Activated CD4-positive, alpha-beta T cell treated with anti-CD3 and anti-CD28 coated beads for 24 hours (primary cell): Measurements from ENCODE around the gene CHMP1B.
A peak's percentile ranks its signal among the peaks of the same experiment; 100 is the strongest.

Experiments used
- DNase-seq, 2 donors: peaks; one replicate each; pipeline ENCODE4 v3.0.0-alpha.2; 2020; ENCODE audit warnings: low read depth in 2 of 2

The CHMP1B gene, protein sequence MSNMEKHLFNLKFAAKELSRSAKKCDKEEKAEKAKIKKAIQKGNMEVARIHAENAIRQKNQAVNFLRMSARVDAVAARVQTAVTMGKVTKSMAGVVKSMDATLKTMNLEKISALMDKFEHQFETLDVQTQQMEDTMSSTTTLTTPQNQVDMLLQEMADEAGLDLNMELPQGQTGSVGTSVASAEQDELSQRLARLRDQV

DNA sequence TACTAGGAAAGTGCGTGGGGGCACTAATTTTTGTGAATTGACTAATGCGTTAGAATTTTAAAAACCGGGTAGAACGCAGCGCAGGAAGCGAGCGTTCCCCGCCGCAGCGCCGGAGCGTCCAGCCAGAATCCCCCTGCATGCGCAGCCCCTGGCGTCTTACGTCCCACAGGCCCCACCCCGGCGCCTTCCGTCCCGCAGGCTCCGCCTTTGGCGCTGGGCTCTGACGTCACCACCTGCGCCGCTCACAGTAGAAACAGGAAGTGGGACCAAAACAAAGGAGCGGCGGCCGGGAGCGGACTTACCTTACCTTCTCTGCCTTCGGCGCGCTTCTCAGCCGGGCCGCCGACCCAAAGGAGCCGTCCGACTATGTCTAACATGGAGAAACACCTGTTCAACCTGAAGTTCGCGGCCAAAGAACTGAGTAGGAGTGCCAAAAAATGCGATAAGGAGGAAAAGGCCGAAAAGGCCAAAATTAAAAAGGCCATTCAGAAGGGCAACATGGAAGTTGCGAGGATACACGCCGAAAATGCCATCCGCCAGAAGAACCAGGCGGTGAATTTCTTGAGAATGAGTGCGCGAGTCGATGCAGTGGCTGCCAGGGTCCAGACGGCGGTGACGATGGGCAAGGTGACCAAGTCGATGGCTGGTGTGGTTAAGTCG is at the start of gene CHMP1B:
Gene CHMP1B, plus strand, starts transcription at position 268 of the 660 bp plus-strand sequence. Its CDS starts 99 bp downstream, at position 367.
- peak; percentile 94 for DNase-seq

DNA sequence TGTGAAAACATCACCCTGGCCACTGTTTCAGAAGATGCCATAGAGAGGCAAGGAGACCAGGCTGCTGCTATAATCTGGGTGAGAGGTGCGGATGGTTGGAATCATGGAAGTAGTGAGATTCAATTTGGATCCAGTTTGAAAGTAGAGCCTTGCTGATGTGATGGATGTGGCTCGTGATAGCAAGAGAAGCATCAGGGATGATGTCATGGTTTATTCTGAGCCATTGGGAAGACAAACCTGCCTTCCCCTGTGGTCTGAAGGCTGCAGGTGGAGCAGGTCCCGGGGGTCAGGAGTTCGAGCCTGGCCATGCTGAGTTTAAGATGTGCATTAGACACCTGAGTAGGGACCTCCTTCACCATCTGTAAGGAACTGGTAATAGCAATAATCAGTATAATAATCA is 49.6 kb upstream of the CHMP1B start:
- no peak for DNase-seq

DNA sequence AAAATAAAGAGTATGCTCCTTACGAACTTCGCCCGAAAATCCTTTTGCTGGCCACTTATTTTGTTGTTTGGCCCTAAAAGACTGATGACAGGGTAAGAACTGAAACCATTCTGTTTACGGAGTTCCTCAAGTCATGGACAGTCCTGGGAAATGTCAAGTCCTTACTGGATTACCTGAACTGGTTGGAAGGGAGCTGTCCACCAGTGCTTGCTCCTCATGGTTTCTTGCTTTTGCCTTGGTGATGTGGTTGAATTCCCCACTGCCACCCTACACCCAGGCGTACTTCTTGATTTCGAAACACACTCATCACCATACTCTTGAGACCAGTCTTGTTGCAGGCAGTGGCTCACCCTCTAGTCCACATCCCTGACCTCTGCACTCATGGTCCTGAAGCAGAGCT is 49.1 kb upstream of the CHMP1B start:
- DNase-seq = no peak

DNA sequence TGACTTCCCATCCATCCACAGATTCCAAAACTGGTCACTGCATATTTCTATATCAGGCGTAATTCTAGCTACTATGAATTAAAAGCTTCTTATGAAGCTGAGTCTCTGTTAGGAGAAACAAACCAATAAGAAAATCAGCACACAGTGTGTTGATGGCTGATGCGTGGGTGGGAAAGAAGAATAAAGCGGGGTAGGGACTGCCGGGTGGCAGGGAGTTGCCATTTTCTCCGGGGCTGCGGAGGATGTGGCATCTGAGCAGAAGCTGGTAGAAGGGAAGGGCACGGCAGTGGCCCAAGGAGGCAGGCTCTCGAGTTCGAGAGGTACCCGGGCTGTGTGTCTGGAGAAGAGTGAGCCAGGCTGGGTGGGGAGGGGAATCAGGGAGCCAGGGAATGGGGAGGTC is 48.6 kb upstream of the CHMP1B start:
- DNase-seq = no peak

DNA sequence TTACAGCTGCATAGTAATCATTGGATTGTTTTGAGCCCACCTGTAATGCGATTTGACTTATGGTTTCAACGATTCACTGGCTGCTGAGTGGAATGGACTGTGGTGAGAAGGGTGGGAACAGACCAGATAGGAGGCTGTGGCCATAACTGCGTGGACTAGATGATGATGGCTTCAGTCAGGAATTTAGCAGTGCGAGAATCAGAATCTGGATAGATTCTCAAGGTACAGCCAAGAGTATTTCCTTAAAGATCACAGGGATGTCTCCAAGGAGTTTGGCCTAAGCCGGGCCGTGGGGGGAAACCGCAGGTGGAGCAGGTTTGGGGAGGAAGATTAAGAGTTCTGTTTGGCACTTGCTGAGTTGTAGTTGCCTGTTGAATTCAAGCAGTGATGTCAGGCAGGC is 44.0 kb upstream of the CHMP1B start:
- no peak for DNase-seq

DNA sequence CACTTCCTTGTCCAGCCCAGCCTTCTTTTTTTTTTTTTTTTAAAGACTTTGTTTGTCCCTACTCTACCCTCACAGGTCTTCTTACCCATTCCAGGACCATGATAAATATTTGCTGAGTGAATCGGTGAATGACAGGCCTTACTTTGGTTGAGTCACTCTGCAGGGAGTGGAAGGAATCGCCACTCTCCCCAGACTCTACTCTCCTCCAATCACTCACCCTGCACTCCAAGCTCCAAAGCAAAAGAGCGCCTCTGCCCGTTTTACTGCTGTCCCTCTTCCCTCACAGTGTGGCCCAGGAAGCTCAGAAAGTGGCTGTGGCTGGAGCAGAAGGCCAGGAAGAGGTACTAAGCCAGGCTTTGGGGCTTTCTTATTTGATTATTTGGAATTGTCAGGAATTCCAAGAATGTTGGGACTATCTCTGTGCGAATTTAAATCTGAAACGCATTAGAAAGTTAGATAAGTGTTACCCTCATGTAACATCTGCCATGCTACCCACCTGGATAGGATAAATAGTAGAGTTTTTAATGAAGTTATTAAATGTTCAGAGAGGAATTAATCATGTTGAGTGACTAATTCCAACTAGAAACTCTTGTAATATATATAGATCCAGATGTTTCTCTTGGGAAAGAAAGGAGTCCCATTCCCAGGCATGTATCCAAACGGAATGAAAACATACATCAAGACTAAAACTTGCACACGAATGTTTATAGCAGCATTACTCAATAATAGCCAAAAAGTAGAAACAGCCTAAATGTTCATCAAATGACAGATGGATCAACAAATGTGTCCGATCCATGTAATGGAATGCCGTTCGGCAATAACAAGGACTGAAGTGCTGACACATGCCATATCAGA is 43.0 kb upstream of the CHMP1B start:
- no peak for DNase-seq

DNA sequence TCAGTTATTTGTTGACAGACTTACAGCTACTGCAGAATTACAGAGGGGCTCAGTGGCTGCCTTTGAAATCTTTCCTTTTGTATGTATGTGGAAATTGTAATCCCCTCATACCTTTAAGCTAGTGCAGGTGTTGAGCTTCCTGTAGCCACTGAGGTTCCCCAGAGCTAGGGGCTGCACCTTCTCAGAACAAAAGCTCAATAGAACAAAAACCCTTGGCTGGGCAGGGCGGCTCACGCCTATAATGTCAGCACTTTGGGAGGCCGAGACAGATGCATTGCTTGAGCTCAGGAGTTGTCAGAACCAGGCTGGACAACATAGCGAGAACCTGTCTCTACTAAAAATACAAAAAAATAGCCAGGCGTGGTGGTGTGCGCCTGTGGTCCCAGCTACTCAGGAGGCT is 41.3 kb upstream of the CHMP1B start:
- DNase-seq = no peak

DNA sequence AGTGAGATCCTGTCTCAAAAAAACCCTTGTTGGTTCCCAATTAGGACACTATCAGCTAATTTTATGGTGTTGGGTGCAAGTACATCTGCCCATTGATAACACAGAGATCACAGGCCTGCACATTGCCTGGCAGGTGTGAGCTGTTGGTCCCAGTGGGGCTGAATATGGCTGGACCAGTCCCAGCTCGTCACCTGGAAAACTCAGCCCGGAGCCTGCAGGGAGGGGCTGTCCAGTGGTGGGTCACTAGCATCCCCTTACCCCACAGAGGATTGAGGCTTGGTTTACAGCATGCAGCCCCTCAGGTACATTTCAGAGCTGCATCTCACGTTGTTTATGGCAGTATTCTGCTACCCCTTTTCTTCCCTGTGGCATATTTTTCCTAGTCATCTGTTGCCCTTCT is 40.8 kb upstream of the CHMP1B start:
- DNase-seq = no peak

DNA sequence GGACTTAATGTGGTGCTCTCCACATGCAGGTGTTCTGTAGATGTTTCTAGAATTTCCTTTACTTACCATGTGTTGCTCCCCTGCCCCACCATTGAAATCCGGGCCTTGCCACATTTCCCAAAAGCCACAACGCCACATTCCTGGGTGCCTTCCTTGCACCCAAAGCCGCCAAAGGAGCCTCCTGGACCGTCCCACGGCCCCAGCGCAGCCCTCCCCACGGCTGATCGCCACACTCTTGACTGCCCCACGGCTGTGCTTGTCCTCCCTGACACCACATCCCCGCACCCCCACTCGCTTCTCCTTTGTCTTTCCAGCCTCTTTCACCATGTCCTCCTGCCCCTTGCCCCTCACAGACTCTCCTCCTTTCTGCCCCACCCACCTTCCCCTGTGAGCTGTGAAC is 40.2 kb upstream of the CHMP1B start:
- DNase-seq = no peak

DNA sequence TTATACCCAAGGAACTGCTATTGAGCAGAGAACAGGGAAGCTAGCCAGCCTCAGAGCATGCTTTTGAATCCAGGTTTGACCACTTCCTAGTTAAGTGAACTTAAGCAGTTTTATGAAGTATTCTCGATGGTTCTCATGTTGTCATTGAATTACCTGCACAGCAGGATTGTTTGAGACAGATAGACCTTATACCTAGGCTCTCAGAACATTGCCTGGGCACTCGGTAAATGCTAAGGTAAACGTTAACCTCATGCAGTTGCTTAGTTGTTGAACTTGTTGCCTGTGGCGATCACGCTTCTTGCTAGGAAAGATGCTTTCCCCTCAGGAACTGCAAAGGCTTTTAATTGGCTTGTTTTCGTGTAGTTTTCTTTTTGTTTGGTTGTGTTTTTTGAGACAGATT is 34.0 kb upstream of the CHMP1B start:
- no peak for DNase-seq

DNA sequence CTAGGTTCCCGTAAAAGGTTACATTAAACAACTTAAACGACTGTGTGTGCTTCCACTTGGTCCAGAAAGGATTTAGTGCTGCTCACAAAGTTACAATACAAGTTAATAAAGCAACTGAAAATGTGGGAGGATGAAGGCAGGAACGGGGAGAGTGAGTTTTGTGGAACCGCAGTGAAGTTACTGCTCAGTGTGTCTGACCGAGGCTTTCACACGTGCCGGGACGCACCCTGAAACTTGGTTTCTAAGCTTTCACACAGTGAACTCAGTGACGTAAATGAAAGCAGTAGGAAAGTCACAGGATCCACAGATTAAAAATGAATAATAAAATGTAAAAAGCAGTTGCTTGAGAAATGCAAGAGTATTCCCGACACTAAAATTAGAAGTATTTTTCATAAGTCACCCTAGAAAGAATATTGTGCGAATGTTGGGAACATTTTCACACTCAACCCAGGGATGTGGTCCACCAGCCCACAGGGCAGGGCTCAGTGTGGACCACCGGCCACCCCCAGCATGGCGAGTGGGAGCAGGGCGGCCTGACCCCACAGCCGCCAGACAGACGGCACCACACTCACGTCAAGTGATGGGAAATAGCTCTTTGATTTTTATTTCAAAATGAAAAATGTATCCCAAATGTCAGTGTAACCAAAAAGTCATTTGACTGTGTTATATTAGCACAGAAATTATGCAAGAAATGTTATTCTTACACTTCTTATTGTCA is 32.6 kb upstream of the CHMP1B start:
- no peak for DNase-seq

DNA sequence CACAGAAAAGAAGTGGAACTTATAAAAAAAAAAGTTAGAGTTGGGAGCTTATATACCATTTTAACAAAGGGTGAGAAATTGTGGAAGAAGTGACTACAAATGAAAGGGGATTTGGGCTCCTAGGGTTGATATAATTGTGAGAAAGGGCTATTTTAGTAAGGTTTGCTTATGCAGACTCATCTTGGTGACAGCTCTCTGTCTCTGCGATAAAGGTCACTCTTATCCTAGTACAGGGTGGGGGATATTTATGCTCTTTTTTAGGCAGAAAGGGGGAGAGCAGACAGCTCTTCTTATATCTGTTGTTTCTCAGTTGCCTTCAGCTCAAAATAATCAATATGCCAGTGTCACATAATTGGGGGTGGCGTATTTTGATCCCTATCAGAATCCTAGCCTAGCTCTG is 31.3 kb upstream of the CHMP1B start:
- no peak for DNase-seq

DNA sequence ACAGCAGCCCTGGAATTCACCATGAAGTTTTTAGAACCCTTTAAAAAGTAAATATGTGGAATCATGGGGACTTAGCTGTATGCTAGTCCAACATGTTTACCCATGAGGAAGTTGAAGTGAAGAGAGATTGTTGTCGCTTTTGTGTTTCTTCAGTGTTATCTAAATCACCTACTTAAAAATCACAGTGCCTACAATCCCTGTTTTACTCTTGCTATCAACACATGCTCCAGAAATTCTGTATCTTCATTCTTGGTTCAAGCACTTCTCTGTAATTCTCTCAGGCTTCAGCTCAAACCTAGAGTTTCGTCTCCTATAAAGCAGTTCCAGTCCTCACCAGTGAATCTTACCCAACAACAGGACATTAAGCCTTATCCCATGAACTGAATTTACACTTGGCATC is 30.5 kb upstream of the CHMP1B start:
- no peak for DNase-seq

DNA sequence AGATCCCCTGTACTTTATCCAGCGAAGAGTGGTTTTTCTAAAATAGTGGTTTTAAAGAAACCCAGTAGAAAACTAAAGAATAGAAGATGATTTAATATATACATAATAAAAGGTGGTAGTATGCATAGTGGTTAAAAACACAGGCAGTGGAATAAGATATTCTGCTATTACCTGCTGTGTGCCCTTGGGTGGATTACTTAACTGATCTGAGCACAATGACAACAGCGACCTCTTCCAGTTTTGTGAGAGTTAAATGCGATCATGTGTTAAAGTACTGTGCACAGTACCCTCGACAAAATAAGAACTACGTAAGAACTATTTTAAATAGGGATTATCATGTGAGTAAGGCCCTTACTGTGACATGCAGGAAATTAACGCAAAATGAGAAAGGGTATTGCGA is 30.0 kb upstream of the CHMP1B start:
- no peak for DNase-seq

DNA sequence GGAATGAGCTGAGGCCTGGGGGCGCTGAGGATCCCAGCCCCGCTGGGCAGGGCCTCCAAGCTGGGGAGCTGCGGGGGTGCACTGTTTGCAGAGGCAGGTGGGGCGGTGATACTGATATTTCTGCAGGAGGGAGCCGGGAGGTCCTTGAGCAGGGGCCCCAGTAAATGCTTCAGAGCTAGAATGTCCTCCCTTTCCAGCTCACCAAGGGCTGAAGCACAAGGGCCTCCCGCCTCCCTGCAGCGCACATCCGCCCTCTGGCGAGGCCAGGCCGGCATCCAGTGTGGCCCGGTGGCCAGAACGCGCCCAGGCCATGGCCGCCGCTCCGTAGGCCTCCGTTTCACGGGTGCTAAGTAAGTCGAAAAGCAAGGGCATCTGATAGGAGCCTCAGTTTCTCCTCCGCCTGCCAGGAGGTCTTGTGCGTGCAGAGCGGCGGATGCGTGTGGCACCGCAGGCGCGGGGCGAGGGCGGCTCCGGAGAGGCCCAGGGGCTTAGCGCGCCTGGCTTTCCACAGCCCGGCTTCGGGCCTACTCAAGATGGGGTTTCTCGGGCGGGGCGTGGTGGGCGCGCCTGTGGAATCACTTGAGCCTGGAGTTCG is 29.5 kb upstream of the CHMP1B start:
- no peak for DNase-seq

DNA sequence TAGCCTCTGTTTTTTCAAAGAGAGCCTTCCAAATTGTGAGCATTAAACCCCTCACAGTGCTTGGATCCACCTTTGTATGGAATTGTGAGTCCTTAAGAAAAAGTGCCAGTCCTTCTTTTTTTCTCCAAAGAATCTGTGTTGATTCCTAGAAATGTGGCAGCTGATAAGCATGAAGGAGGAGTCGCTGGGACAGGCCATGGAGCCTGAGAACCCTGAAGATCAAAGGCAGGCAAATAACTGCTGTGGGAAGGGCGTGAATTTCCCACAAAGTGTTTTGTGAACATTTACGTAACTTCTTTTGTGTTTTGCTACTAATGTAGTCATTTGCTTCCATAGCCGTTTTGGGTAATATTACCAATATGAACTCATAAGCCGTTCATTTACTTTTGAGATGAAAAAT is 27.7 kb upstream of the CHMP1B start:
- no peak for DNase-seq

DNA sequence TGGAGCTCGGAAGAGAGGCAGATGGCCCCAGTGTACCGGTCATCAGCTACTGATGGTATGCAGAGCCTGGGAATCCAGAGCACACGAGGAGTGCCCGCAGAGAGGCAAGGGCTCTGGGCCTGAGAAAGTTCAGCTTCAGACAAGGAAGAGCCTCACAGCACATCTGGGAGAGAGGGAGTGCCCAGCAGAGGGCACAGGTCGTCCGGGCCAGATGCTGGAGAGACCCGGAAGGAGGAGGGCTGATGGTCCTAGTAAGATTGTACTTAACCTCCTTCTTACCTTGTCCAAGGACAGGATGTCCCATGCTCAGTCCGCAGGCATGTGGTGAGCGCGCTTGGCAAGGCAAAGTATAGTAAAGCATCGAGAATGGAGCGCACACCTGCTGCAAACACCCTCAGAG is 24.4 kb upstream of the CHMP1B start:
- DNase-seq = no peak

DNA sequence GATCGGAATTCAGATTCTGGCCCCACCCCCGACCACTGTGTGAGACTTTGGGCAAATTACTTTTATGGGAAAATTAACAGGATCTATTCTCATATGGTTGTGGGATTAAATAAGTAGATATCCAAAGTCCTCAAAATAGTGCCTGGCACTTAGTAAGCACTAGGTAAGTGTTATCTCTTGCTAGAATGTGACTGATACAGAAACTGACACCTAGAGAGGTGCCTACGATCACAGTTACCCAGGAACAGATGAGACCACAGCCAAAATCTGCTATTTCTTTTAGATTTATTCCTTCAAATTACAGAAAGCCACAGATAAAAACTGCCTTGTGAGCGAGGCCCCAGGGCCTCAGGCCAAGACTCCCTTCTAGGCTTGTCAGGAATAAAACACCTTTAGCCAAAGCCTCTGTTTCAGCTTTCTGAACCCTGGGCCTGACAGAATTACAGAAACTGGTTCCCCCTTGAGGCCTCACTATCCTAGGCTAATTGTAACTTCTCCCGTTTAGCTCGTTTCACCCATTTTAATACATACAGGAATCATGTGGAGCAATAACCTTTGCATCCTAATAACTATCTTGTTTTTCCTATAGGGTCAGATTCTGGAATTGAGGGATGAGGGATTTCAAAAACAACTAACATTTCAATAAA is 22.3 kb upstream of the CHMP1B start:
- DNase-seq = no peak

DNA sequence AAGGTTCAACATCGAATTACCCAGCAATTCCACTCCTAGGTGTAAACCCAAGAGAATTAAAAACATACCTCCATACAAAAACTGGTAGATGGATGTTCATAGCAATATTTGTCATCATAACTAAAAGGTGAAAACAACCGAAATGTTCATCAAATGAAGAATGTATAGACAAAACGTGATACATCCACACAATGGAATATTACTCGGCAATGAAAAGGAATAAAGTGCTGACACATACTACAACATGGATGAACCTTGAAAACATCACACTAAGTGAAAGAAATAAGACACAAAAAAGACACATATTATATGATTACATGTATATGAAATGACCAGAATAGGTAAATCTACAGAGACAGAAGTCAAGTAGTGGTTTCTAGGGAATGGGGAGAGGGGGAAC is 20.6 kb upstream of the CHMP1B start:
- DNase-seq = no peak

DNA sequence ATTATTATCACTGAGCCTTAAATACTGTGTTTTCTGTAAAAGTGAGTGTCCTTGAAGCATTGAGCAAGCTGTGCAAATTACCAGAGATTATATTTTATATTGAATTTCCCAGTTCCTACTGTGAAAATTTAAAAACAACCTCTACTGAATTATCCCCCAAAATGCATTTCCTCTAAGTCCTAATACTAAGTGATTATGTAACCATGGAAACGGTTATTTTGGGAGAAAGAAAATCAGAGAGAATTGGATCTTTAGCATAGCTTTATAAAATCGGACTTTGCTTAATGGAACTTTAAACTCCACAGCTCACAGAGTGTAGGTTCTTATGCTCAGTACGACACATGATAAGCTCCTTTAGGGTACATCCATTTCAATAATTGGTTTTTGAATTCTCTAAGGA is 19.3 kb upstream of the CHMP1B start:
- DNase-seq = no peak

DNA sequence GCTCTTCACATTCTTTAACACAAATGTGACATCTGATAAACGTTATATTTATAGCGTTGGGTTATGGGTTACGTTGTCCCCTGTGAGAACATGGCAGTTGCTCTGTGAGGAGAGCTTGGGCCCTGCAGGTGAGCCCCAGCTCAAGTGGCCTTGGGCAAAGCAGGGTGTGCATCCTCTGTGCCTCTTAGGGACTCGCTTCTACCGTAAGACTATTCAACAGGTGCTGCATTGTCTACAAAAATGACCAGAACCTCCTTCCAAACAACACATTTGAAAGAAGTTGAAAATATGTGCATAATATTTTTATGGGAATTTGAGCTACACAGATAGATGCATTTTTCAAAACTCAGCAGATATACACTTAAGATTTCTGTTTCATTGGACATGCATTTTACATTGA is 16.4 kb upstream of the CHMP1B start:
- DNase-seq = no peak

DNA sequence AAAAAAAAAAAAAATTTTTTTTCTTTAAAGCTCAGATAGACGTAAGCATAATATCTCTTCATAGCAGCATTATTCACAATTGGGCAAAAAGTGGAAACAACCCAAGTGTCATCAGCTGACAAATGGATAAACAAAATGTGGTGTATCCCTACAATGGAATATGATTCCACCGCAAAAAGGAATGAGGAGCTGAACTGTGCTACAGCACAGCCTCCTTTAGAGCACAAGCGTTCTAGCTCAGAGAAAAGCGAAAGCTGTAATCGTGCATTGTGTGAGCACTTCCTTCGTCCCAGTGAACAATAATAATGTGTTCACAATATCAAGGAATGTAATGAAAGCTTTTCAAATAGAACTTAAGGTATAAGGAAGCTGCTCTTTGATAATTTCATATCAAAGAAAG is 11.7 kb upstream of the CHMP1B start:
- DNase-seq = no peak
